Body of pancreas (tissue), 4 donors: ENCODE measurements around the gene FAM83E.

ENCODE experiments used
- POLR2A ChIP-seq, 3 donors: fragments of 450-650 bp; IDR thresholded peaks; one replicate each; pipeline ENCODE4 v1.6.1; 2016; ENCODE audit warnings: antibody characterized with exemption in 3 of 3, mild to moderate bottlenecking in 2 of 3
- TF ChIP-seq, protein P1 (sequence below), 7 experiments: fragments of 450-650 bp in 4 of 7; fragments of 200-600 bp in 3 of 7; sonication (generic) in 3 of 7; IDR thresholded peaks; one replicate each; pipeline ENCODE4 v1.5.1; 2016 to 2019; ENCODE audit warnings: antibody characterized with exemption in 7 of 7

DNA sequence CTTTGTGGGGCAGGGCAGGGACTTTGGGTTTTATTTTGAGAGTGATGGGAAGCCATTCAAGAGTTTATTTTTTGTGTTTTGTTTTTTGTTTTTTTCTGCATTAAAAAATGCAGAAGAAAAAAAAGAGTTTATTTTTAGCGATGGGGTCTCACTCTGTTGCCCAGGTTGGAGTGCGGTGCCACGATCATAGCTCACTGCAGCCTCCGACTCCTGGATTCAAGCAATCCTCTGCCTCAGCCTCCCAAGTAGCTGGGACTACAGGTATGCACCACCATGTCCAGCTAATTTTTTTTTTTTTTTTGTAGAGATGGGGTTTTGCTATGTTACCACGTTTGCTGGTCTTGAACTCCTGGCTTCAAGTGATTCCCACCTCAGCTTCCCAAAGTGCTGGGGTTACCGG lies 43.6 kb upstream of the FAM83E start:
- TF ChIP-seq POLR2A (IDR thresholded peaks at IDR 0.05) = no peak
- TF ChIP-seq, protein P1, sequence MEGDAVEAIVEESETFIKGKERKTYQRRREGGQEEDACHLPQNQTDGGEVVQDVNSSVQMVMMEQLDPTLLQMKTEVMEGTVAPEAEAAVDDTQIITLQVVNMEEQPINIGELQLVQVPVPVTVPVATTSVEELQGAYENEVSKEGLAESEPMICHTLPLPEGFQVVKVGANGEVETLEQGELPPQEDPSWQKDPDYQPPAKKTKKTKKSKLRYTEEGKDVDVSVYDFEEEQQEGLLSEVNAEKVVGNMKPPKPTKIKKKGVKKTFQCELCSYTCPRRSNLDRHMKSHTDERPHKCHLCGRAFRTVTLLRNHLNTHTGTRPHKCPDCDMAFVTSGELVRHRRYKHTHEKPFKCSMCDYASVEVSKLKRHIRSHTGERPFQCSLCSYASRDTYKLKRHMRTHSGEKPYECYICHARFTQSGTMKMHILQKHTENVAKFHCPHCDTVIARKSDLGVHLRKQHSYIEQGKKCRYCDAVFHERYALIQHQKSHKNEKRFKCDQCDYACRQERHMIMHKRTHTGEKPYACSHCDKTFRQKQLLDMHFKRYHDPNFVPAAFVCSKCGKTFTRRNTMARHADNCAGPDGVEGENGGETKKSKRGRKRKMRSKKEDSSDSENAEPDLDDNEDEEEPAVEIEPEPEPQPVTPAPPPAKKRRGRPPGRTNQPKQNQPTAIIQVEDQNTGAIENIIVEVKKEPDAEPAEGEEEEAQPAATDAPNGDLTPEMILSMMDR (IDR thresholded peaks at IDR 0.05) = no peak
